Mesodermal cell (in vitro differentiated cells): Measurements from ENCODE around the gene AKNAD1.

Experiments
- H3K27ac ChIP-seq: 2 replicates; pipeline ENCODE4 v1.7.0; 2013; ENCODE audit warnings: mild to moderate bottlenecking, low read depth, low read length, moderate library complexity; ENCODE audit not compliant: severe bottlenecking
- H3K36me3 ChIP-seq: 2 replicates; pipeline ENCODE4 v1.7.1; 2013; ENCODE audit warnings: mild to moderate bottlenecking, low read length, moderate library complexity; ENCODE audit not compliant: control insufficient read depth, insufficient read depth
- H3K4me1 ChIP-seq: one replicate; pipeline ENCODE4 v1.7.1; 2013; ENCODE audit warnings: mild to moderate bottlenecking, low read length; ENCODE audit not compliant: insufficient read depth, control insufficient read depth, poor library complexity, severe bottlenecking
- H3K4me3 ChIP-seq: 2 replicates; pipeline ENCODE4 v1.7.0; 2013; ENCODE audit warnings: low read length, control low read depth, mild to moderate bottlenecking; ENCODE audit not compliant: insufficient read depth, poor library complexity, severe bottlenecking; ENCODE audit errors: extremely low read depth
- H3K9me3 ChIP-seq: 2 replicates; pipeline ENCODE4 v1.7.1; 2013; ENCODE audit warnings: mild to moderate bottlenecking, low read length, moderate library complexity; ENCODE audit not compliant: control insufficient read depth
- WGBS, 2 experiments: methylation state at CpG; one replicate each; pipeline ENCODE4 v1.1.5; 2013; ENCODE audit warnings: missing lambda C conversion rate in 2 of 2; ENCODE audit not compliant: insufficient coverage in 2 of 2; 5-methylcytosine and 5-hydroxymethylcytosine counted together

Gene AKNAD1

GRCh38 chr1:108829498-108829916, 27.4 kb downstream of the AKNAD1 start:
- no peak overlapping the region for H3K27ac ChIP-seq

GRCh38 chr1:108828074-108828961, 28.6 kb downstream of the AKNAD1 start:
- Histone ChIP-seq H3K4me3 (no peak overlapping the region), H3K27ac (no peak overlapping the region)

More at GRCh38 chr1:108829498-108829916, 27.4 kb downstream of the AKNAD1 start:
- no peak overlapping the region for H3K4me3 ChIP-seq
- H3K36me3 ChIP-seq: no peaks in the 10 kb centered on the region
- no peaks in the 10 kb centered on the region for H3K9me3 ChIP-seq
- H3K4me1 ChIP-seq: peaks cover 5% of the 10 kb centered on the region
- 96 to 98% methylated on average over 6 of the region's 6 CpGs for WGBS, 2 experiments

GRCh38 chr1:108826081-108826635, 30.7 kb downstream of the AKNAD1 start:
- Histone ChIP-seq H3K36me3 (no peaks in the 10 kb centered on the region), H3K27ac (no peak overlapping the region), H3K9me3 (no peaks in the 10 kb centered on the region), H3K4me1 (peaks cover 5% of the 10 kb centered on the region), H3K4me3 (no peak overlapping the region)
- WGBS, 2 experiments: no CpG with 5 or more reads among the region's 3 CpGs

More at GRCh38 chr1:108828074-108828961, 28.6 kb downstream of the AKNAD1 start:
- H3K4me1 ChIP-seq: peaks cover 5% of the 10 kb centered on the region
- H3K36me3 ChIP-seq: no peaks in the 10 kb centered on the region
- WGBS, 2 experiments: 33 to 69% methylated on average over 7 to 10 of the region's 12 CpGs
- no peaks in the 10 kb centered on the region for H3K9me3 ChIP-seq

- 88 to 100% methylated on average over 2 to 3 of the region's 3 CpGs for WGBS, 2 experiments
- Histone ChIP-seq H3K27ac (no peak overlapping the region), H3K4me3 (no peak overlapping the region), H3K9me3 (no peaks in the 10 kb centered on the region), H3K4me1 (no peaks in the 10 kb centered on the region), H3K36me3 (no peaks in the 10 kb centered on the region)
These were observed 32.8 kb downstream of the AKNAD1 start for GRCh38 chr1:108824051-108824450.

GRCh38 chr1:108823632-108824031, 33.3 kb downstream of the AKNAD1 start:
- no peaks in the 10 kb centered on the region for H3K9me3 ChIP-seq
- H3K36me3 ChIP-seq: no peaks in the 10 kb centered on the region
- no peaks in the 10 kb centered on the region for H3K4me1 ChIP-seq
- H3K27ac ChIP-seq: no peak overlapping the region
- 33 to 73% methylated on average over 2 of the region's 3 CpGs for WGBS, 2 experiments
- H3K4me3 ChIP-seq: no peak overlapping the region

- Histone ChIP-seq H3K27ac (no peak overlapping the region), H3K9me3 (no peaks in the 10 kb centered on the region), H3K36me3 (no peaks in the 10 kb centered on the region), H3K4me3 (no peak overlapping the region), H3K4me1 (peaks cover 11% of the 10 kb centered on the region)
- WGBS, 2 experiments: 95 to 100% methylated on average over 2 to 5 of the region's 5 CpGs
These were observed 37.0 kb downstream of the AKNAD1 start for GRCh38 chr1:108819878-108820277.

- Histone ChIP-seq H3K4me3 (no peak overlapping the region), H3K27ac (no peak overlapping the region), H3K4me1 (peaks cover 11% of the 10 kb centered on the region), H3K9me3 (no peaks in the 10 kb centered on the region), H3K36me3 (no peaks in the 10 kb centered on the region)
These were observed 39.1 kb downstream of the AKNAD1 start for GRCh38 chr1:108817811-108818210.

- WGBS, 2 experiments: 77 to 100% methylated on average over 3 to 4 of the region's 8 CpGs
- H3K27ac ChIP-seq: peak overlapping the region; percentile 99
- H3K9me3 ChIP-seq: no peaks in the 10 kb centered on the region
- peaks cover 11% of the 10 kb centered on the region for H3K4me1 ChIP-seq
- H3K36me3 ChIP-seq: peaks cover 3% of the 10 kb centered on the region
- no peak overlapping the region for H3K4me3 ChIP-seq
These were observed 39.9 kb downstream of the AKNAD1 start for GRCh38 chr1:108817016-108817415.

- peaks cover 11% of the 10 kb centered on the region for H3K4me1 ChIP-seq
- H3K9me3 ChIP-seq: no peaks in the 10 kb centered on the region
- no peak overlapping the region for H3K4me3 ChIP-seq
- H3K36me3 ChIP-seq: peaks cover 9% of the 10 kb centered on the region
- 40 to 45% methylated on average over 10 to 11 of the region's 12 CpGs for WGBS, 2 experiments
- peak overlapping the region; percentile 99 for H3K27ac ChIP-seq
These were observed 40.6 kb downstream of the AKNAD1 start for GRCh38 chr1:108816049-108816893.

GRCh38 chr1:108815566-108815965, 41.3 kb downstream of the AKNAD1 start:
- H3K4me3 ChIP-seq: no peak overlapping the region
- peaks cover 9% of the 10 kb centered on the region for H3K36me3 ChIP-seq
- H3K27ac ChIP-seq: peak overlapping the region; percentile 99
- peaks cover 11% of the 10 kb centered on the region for H3K4me1 ChIP-seq
- no peaks in the 10 kb centered on the region for H3K9me3 ChIP-seq
